Tongue (tissue), 2 donors: ENCODE measurements around the gene PCDHGB4. TPM values are rescaled to one million over a fixed set of nuclear protein-coding genes. Genes with fewer than 3 reads are reported as not detected.
"Not testable (repeated sequence)": the region's sequence is repeated elsewhere in the genome, so short reads cannot be mapped to it uniquely, and the experiment has no call there.

Experiments
- DNase-seq: peaks from one replicate; pipeline ENCODE4 v3.0.0-alpha.2; 2015
- total RNA-seq: library from RNA; depleted of rRNA; stranded (reverse); fragments of >200 nt; gene quantifications from one replicate; pipeline ENCODE4 v1.2.3, GENCODE V29; 2014

Gene PCDHGB4
- total RNA-seq, 1 donor from 2014 or later: 5.9 TPM

GRCh38 chr5:141398608-141399007 lies 11.1 kb downstream of the PCDHGB4 start:
- no peak for DNase-seq

GRCh38 chr5:141399555-141400258 lies 12.2 kb downstream of the PCDHGB4 start:
- no peak for DNase-seq

- peak; percentile 33 for DNase-seq
These were observed 15.2 kb downstream of the PCDHGB4 start, which contains the start of gene PCDHGA9 for GRCh38 chr5:141402553-141403243. PCDHGA9 (plus strand) TSS chr5:141402778; CDS start chr5:141402953, 175 bp downstream.

- no peak for DNase-seq
These were observed 15.9 kb downstream of the PCDHGB4 start for GRCh38 chr5:141403387-141403786.

- DNase-seq: peak; percentile 50
These were observed 20.4 kb downstream of the PCDHGB4 start, which contains the start of gene PCDHGB6 for GRCh38 chr5:141407790-141408505. PCDHGB6 (plus strand) TSS chr5:141408021; CDS start chr5:141408203, 182 bp downstream.

- no peak for DNase-seq
These were observed 22.3 kb downstream of the PCDHGB4 start for GRCh38 chr5:141409598-141410306.

- no peak for DNase-seq
These were observed 24.1 kb downstream of the PCDHGB4 start for GRCh38 chr5:141411575-141411974.

- peak; percentile 39 for DNase-seq
These were observed 25.5 kb downstream of the PCDHGB4 start, which contains the start of gene PCDHGA10 for GRCh38 chr5:141412854-141413539. PCDHGA10 (plus strand) TSS chr5:141412987; CDS start chr5:141413176, 189 bp downstream.

GRCh38 chr5:141413540-141414069 lies 26.1 kb downstream of the PCDHGB4 start:
- DNase-seq: no peak

GRCh38 chr5:141414548-141415274 lies 27.2 kb downstream of the PCDHGB4 start:
- DNase-seq: not testable (repeated sequence)

GRCh38 chr5:141415275-141415618 lies 27.7 kb downstream of the PCDHGB4 start:
- not testable (repeated sequence) for DNase-seq

- peak; percentile 64 for DNase-seq
These were observed 30.1 kb downstream of the PCDHGB4 start, which contains the start of gene PCDHGB7 for GRCh38 chr5:141417494-141418172. PCDHGB7 (plus strand) TSS chr5:141417677; CDS start chr5:141417860, 183 bp downstream.

GRCh38 chr5:141419074-141419880 lies 31.8 kb downstream of the PCDHGB4 start:
- no peak for DNase-seq

GRCh38 chr5:141420855-141421488 lies 33.5 kb downstream of the PCDHGB4 start, which contains the start of gene PCDHGA11:
PCDHGA11 (plus strand) TSS chr5:141421051; CDS start chr5:141421228, 177 bp downstream.
- peak; percentile 37 for DNase-seq

- DNase-seq: no peak
These were observed 34.0 kb downstream of the PCDHGB4 start for GRCh38 chr5:141421489-141421855.

- DNase-seq: no peak
These were observed 35.3 kb downstream of the PCDHGB4 start for GRCh38 chr5:141422742-141423291.

- DNase-seq: no peak
These were observed 40.4 kb downstream of the PCDHGB4 start for GRCh38 chr5:141427783-141428426.
